HepG2 (cell line): ENCODE measurements around the gene PIP4K2B. TPM values are rescaled to one million over a fixed set of nuclear protein-coding genes. Genes with fewer than 3 reads are reported as not detected.

Source experiments
- BHLHE40 ChIP-seq: IDR thresholded peaks from 2 replicates; pipeline ENCODE4 v1.6.1; 2011; ENCODE audit warnings: low read length, improper control_type of control experiment
- ETV5 ChIP-seq: IDR thresholded peaks from 2 replicates; pipeline ENCODE4 v1.6.1; 2018; ENCODE audit warnings: missing biosample characterization, missing genetic modification reagents, inconsistent platforms, borderline replicate concordance
- HNRNPH1 ChIP-seq: fragments of 200-400 bp; formaldehyde crosslinking; optimal IDR thresholded peaks from 2 replicates; pipeline ENCODE3; 2017; ENCODE audit warnings: mild to moderate bottlenecking, low read depth, low read length
- KAT2B ChIP-seq: fragments of 150-350 bp; IDR thresholded peaks from 2 replicates; pipeline ENCODE4 v1.6.1; 2014; ENCODE audit warnings: low read depth, low read length, borderline replicate concordance
- MXI1 ChIP-seq: IDR thresholded peaks from 3 replicates; pipeline ENCODE4 v1.6.1; 2012; ENCODE audit warnings: low read depth, low read length, inconsistent platforms, borderline replicate concordance
- PHF5A ChIP-seq: IDR thresholded peaks from one replicate; pipeline ENCODE4 v1.6.1; 2018; ENCODE audit warnings: low read depth, missing genetic modification reagents; ENCODE audit not compliant: unreplicated experiment
- RAD21 ChIP-seq: fragments of 450-650 bp; formaldehyde crosslinking; IDR thresholded peaks from 2 replicates; pipeline ENCODE4 v1.5.0; 2020; ENCODE audit warnings: mild to moderate bottlenecking
- SATB2 ChIP-seq: sonication (generic); formaldehyde crosslinking; IDR thresholded peaks from 2 replicates; pipeline ENCODE4 v1.5.0; 2020; ENCODE audit warnings: missing genetic modification reagents
- ZBTB7A ChIP-seq: sonication (generic); formaldehyde crosslinking; IDR thresholded peaks from 2 replicates; pipeline ENCODE4 v1.8.0; 2022; ENCODE audit warnings: mild to moderate bottlenecking, missing genetic modification reagents
- ZFP36 ChIP-seq: fragments of 150-350 bp; IDR thresholded peaks from 2 replicates; pipeline ENCODE4 v1.6.1; 2018; ENCODE audit warnings: borderline replicate concordance, low read length, low read depth; ENCODE audit not compliant: partially characterized antibody
- ZNF10 ChIP-seq: sonication (generic); formaldehyde crosslinking; IDR thresholded peaks from 2 replicates; pipeline ENCODE4 v1.4.0; 2020; ENCODE audit warnings: mild to moderate bottlenecking, low read depth, missing genetic modification reagents, borderline replicate concordance
- ZNF136 ChIP-seq: sonication (generic); formaldehyde crosslinking; IDR thresholded peaks from 2 replicates; pipeline ENCODE4 v1.8.1; 2022; ENCODE audit warnings: low read depth, mild to moderate bottlenecking, moderate library complexity, missing genetic modification reagents
- ZNF274 ChIP-seq: sonication (generic); formaldehyde crosslinking; IDR thresholded peaks from 2 replicates; pipeline ENCODE4 v1.5.1; 2020; ENCODE audit warnings: mild to moderate bottlenecking, missing genetic modification reagents
- ZNF335 ChIP-seq: sonication (generic); formaldehyde crosslinking; IDR thresholded peaks from 2 replicates; pipeline ENCODE4 v1.4.0; 2020; ENCODE audit warnings: missing genetic modification reagents
- ZSCAN29 ChIP-seq: sonication (generic); formaldehyde crosslinking; conservative IDR thresholded peaks from 2 replicates; pipeline ENCODE4 v1.4.0; 2020; ENCODE audit warnings: mild to moderate bottlenecking, missing genetic modification reagents
- polyA plus RNA-seq, 8 experiments: library from polyadenylated mRNA; depleted of rRNA in 3 of 8; stranded (reverse) in 7 of 8; unstranded in 1 of 8; fragments of >200 nt; fragmentation: Illumina TruSeq in 4 of 8; extraction: Trizol in 4 of 8; gene quantifications; 2 replicates each; pipeline versions ENCODE4 v1.2.1 to v1.2.3, GENCODE V29; 2011 to 2016; ENCODE audit warnings: low read depth in 4 of 8, missing spikeins in 1 of 8, mixed read lengths in 1 of 8; ENCODE audit not compliant: insufficient read depth in 1 of 8
- total RNA-seq, 5 experiments: library from RNA; depleted of rRNA; stranded (reverse); fragments of >200 nt; fragmentation: Illumina TruSeq; extraction: Trizol; gene quantifications; 2 replicates each; pipeline ENCODE4 v1.2.3, GENCODE V29; 2016; ENCODE audit warnings: low read depth in 1 of 5
- TF ChIP-seq, protein P1 (sequence below): sonication (generic); formaldehyde crosslinking; IDR thresholded peaks from 2 replicates; pipeline ENCODE4 v1.5.1; 2020; ENCODE audit warnings: mild to moderate bottlenecking, moderate library complexity, missing genetic modification reagents
- TF ChIP-seq, protein P2 (sequence below): sonication (generic); formaldehyde crosslinking; IDR thresholded peaks from 2 replicates; pipeline ENCODE4 v1.5.1; 2020; ENCODE audit warnings: missing genetic modification reagents, mild to moderate bottlenecking, borderline replicate concordance
- TF ChIP-seq, protein P3 (sequence below): sonication (generic); formaldehyde crosslinking; IDR thresholded peaks from 2 replicates; pipeline ENCODE4 v1.5.0; 2020; ENCODE audit warnings: mild to moderate bottlenecking, missing genetic modification reagents
- TF ChIP-seq, protein P4 (sequence below): IDR thresholded peaks from 2 replicates; pipeline ENCODE4 v1.6.1; 2012; ENCODE audit warnings: inconsistent platforms

PIP4K2B gene
- total and polyA plus RNA-seq, 2 of the 13 experiments (the other 11 are each of a cell fraction or from before 2014, with no cell fraction given) = 20.4 to 54.0 TPM

DNA sequence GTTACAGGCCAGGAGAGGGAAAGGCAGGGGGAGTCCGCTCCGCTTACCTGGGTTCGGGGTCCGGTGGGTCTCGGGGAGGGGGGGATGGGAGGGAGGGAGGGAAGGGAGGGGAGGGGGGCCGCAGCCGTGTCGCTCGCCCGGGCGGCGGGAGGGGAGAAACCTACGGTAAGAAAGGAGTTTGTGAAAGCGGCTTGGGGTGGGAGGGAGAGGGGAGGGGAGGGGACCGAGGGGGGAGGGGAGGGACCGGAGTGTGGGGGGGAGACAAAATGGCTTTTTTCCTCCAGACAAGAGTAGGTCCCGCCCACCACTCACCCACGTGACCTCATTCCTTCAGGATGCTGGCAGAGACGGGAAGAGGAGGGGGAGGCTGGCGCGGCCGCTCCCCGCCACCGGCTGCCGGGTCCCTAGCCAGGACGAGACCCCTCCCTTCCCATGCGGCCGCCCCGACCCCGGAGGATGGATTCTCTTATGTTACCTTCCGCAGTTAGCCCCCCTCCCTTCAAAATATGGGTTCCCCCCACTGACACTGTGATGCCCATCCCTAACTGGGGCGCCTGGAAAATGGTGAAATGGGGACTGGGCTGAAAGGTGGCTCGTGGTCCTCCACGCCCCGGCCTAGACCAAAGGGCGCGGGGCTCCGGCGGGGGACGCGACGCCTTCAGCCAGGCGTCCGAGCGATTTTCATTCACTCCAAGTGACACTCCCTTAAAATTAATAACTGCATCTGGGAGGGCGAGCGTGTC lies 51.0 kb downstream of the PIP4K2B start, which contains the start of gene PCGF2 (continued):
- TF ChIP-seq, protein P1, sequence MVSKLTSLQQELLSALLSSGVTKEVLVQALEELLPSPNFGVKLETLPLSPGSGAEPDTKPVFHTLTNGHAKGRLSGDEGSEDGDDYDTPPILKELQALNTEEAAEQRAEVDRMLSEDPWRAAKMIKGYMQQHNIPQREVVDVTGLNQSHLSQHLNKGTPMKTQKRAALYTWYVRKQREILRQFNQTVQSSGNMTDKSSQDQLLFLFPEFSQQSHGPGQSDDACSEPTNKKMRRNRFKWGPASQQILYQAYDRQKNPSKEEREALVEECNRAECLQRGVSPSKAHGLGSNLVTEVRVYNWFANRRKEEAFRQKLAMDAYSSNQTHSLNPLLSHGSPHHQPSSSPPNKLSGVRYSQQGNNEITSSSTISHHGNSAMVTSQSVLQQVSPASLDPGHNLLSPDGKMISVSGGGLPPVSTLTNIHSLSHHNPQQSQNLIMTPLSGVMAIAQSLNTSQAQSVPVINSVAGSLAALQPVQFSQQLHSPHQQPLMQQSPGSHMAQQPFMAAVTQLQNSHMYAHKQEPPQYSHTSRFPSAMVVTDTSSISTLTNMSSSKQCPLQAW = 0 out of 2 replicates have a peak, but pooled peaks have one; percentile 27
- TF ChIP-seq RAD21 (CRISPR knock-in tag) (no peak), SATB2 (CRISPR knock-in tag) (no peak), KAT2B (no peak), ZNF274 (peak; percentile 12; the same call in 1 of the 2 replicates), ZNF136 (CRISPR knock-in tag) (no peak), MXI1 (peak; percentile 39; the same call in 1 of the 3 replicates), BHLHE40 (no peak), HNRNPH1 (no peak), ZFP36 (no peak), ZSCAN29 (CRISPR knock-in tag) (no peak), PHF5A (CRISPR knock-in tag) (no peak), ZNF10 (CRISPR knock-in tag) (no peak), ETV5 (CRISPR knock-in tag) (no peak), ZBTB7A (no peak), ZNF335 (no peak; the same call in 1 of the 2 replicates)
- TF ChIP-seq, protein P2, sequence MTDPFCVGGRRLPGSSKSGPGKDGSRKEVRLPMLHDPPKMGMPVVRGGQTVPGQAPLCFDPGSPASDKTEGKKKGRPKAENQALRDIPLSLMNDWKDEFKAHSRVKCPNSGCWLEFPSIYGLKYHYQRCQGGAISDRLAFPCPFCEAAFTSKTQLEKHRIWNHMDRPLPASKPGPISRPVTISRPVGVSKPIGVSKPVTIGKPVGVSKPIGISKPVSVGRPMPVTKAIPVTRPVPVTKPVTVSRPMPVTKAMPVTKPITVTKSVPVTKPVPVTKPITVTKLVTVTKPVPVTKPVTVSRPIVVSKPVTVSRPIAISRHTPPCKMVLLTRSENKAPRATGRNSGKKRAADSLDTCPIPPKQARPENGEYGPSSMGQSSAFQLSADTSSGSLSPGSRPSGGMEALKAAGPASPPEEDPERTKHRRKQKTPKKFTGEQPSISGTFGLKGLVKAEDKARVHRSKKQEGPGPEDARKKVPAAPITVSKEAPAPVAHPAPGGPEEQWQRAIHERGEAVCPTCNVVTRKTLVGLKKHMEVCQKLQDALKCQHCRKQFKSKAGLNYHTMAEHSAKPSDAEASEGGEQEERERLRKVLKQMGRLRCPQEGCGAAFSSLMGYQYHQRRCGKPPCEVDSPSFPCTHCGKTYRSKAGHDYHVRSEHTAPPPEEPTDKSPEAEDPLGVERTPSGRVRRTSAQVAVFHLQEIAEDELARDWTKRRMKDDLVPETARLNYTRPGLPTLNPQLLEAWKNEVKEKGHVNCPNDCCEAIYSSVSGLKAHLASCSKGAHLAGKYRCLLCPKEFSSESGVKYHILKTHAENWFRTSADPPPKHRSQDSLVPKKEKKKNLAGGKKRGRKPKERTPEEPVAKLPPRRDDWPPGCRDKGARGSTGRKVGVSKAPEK (CRISPR knock-in tag) = 0 out of 2 replicates have a peak, but pooled peaks have one; percentile 28
- TF ChIP-seq, protein P3, sequence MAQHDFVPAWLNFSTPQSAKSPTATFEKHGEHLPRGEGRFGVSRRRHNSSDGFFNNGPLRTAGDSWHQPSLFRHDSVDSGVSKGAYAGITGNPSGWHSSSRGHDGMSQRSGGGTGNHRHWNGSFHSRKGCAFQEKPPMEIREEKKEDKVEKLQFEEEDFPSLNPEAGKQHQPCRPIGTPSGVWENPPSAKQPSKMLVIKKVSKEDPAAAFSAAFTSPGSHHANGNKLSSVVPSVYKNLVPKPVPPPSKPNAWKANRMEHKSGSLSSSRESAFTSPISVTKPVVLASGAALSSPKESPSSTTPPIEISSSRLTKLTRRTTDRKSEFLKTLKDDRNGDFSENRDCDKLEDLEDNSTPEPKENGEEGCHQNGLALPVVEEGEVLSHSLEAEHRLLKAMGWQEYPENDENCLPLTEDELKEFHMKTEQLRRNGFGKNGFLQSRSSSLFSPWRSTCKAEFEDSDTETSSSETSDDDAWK (CRISPR knock-in tag) = no peak
- TF ChIP-seq, protein P4, sequence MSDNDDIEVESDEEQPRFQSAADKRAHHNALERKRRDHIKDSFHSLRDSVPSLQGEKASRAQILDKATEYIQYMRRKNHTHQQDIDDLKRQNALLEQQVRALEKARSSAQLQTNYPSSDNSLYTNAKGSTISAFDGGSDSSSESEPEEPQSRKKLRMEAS = 0 out of 2 replicates have a peak, but pooled peaks have one; percentile 54
